ENCODE results near the gene ZNF488. TPM values are rescaled to one million over a fixed set of nuclear protein-coding genes. Genes with fewer than 3 reads are reported as not detected.

Gene ZNF488
- total RNA-seq, 1 experiment from 2014 or later = 11.8 TPM

- in situ Hi-C loops (cut with HindIII; ENCODE audit: low pct_unique_long_range_greater_than_20kb, low sequenced_read_pairs) = no loop called here
- TF ChIP-seq TCF7L2 (IDR thresholded peaks at IDR 0.05; ENCODE audit: low read depth, low read length) = no peak
- TF ChIP-seq POLR2AphosphoS5 (IDR thresholded peaks at IDR 0.05; ENCODE audit: low read depth, low read length) = no peak
- TF ChIP-seq SIN3A (IDR thresholded peaks at IDR 0.05; ENCODE audit: borderline replicate concordance, insufficient read depth, low read depth, low read length) = no peak
- TF ChIP-seq, protein P1, sequence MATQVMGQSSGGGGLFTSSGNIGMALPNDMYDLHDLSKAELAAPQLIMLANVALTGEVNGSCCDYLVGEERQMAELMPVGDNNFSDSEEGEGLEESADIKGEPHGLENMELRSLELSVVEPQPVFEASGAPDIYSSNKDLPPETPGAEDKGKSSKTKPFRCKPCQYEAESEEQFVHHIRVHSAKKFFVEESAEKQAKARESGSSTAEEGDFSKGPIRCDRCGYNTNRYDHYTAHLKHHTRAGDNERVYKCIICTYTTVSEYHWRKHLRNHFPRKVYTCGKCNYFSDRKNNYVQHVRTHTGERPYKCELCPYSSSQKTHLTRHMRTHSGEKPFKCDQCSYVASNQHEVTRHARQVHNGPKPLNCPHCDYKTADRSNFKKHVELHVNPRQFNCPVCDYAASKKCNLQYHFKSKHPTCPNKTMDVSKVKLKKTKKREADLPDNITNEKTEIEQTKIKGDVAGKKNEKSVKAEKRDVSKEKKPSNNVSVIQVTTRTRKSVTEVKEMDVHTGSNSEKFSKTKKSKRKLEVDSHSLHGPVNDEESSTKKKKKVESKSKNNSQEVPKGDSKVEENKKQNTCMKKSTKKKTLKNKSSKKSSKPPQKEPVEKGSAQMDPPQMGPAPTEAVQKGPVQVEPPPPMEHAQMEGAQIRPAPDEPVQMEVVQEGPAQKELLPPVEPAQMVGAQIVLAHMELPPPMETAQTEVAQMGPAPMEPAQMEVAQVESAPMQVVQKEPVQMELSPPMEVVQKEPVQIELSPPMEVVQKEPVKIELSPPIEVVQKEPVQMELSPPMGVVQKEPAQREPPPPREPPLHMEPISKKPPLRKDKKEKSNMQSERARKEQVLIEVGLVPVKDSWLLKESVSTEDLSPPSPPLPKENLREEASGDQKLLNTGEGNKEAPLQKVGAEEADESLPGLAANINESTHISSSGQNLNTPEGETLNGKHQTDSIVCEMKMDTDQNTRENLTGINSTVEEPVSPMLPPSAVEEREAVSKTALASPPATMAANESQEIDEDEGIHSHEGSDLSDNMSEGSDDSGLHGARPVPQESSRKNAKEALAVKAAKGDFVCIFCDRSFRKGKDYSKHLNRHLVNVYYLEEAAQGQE (IDR thresholded peaks at IDR 0.05; ENCODE audit: insufficient read depth in 1 of 2, low read depth in 2 of 2, low read length in 1 of 2) = no peak
- TF ChIP-seq, protein P2, sequence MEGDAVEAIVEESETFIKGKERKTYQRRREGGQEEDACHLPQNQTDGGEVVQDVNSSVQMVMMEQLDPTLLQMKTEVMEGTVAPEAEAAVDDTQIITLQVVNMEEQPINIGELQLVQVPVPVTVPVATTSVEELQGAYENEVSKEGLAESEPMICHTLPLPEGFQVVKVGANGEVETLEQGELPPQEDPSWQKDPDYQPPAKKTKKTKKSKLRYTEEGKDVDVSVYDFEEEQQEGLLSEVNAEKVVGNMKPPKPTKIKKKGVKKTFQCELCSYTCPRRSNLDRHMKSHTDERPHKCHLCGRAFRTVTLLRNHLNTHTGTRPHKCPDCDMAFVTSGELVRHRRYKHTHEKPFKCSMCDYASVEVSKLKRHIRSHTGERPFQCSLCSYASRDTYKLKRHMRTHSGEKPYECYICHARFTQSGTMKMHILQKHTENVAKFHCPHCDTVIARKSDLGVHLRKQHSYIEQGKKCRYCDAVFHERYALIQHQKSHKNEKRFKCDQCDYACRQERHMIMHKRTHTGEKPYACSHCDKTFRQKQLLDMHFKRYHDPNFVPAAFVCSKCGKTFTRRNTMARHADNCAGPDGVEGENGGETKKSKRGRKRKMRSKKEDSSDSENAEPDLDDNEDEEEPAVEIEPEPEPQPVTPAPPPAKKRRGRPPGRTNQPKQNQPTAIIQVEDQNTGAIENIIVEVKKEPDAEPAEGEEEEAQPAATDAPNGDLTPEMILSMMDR (IDR thresholded peaks at IDR 0.05) = no peak
- H3K4me3 ChIP-seq (ENCODE audit: low read depth in 2 of 2, low read length in 2 of 2) = no peak overlapping the region
- ChIA-PET CTCF (interaction anchor here (0.5 kb wide), 1 partner anchor 219 kb away, joined by 7 read pairs; no protein-coding TSS in a partner anchor), POLR2A (no interaction called here)
- ATAC-seq = no peak
- no peak for DNase-seq (ENCODE audit: low read depth, low spot score)
- no peak overlapping the region for H3K27ac ChIP-seq (ENCODE audit: low read length)
- BruUV-seq (replicated peaks) = no TSS peak
- H3K27me3 ChIP-seq (ENCODE audit: control insufficient read depth, insufficient read depth, low read length) = no peaks in the 10 kb centered on the region
- no peaks in the 10 kb centered on the region for H3K4me1 ChIP-seq (ENCODE audit: control insufficient read depth, insufficient read depth, low read length)
- H3K36me3 ChIP-seq (ENCODE audit: control insufficient read depth, insufficient read depth, low read length) = no peaks in the 10 kb centered on the region
- intact Hi-C loops (cut with micrococcal nuclease; ENCODE audit: unreplicated experiment) = no loop called here
- H3K9me3 ChIP-seq (ENCODE audit: control insufficient read depth, insufficient read depth, low read depth, low read length) = no peaks in the 10 kb centered on the region
These were observed 33.1 kb downstream of the ZNF488 start for GRCh38 chr10:47350671-47351640.

DNA sequence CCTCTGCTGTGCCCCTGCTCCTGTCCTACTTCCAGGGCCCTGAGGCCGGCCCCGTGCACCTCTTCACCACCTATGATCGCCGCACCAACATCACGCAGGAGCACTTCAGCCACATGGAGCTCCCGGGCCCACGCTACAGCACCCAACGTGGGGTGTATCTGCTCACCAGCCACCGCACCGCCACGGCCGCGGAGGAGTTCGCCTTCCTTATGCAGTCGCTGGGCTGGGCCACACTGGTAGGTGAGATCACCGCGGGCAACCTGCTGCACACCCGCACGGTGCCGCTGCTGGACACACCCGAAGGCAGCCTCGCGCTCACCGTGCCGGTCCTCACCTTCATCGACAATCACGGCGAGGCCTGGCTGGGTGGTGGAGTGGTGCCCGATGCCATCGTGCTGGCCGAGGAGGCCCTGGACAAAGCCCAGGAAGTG, 34.1 kb downstream of the ZNF488 start:
- BruUV-seq (replicated peaks) = no TSS peak
- no peak for TF ChIP-seq SIN3A (IDR thresholded peaks at IDR 0.05; ENCODE audit: borderline replicate concordance, insufficient read depth, low read depth, low read length)
- TF ChIP-seq, protein P2 (IDR thresholded peaks at IDR 0.05) = no peak
- Histone ChIP-seq H3K27me3 (ENCODE audit: control insufficient read depth, insufficient read depth, low read length) (no peaks in the 10 kb centered on the region), H3K9me3 (ENCODE audit: control insufficient read depth, insufficient read depth, low read depth, low read length) (no peaks in the 10 kb centered on the region), H3K4me3 (ENCODE audit: low read depth in 2 of 2, low read length in 2 of 2) (no peak overlapping the region), H3K36me3 (ENCODE audit: control insufficient read depth, insufficient read depth, low read length) (no peaks in the 10 kb centered on the region), H3K27ac (ENCODE audit: low read length) (no peak overlapping the region), H3K4me1 (ENCODE audit: control insufficient read depth, insufficient read depth, low read length) (no peaks in the 10 kb centered on the region)
- POLR2A ChIA-PET = no interaction called here
- CTCF ChIA-PET = interaction anchor here (0.5 kb wide), 1 partner anchor 218 kb away, joined by 7 read pairs; no protein-coding TSS in a partner anchor
- DNase-seq (ENCODE audit: low read depth, low spot score) = no peak
- ATAC-seq = no peak
- in situ Hi-C loops (cut with HindIII; ENCODE audit: low pct_unique_long_range_greater_than_20kb, low sequenced_read_pairs) (no loop called here), intact Hi-C loops (cut with micrococcal nuclease; ENCODE audit: unreplicated experiment) (no loop called here)
